OCI-LY7 (cell line): ENCODE measurements around the gene GDF10. TPM values are rescaled to one million over a fixed set of nuclear protein-coding genes. Genes with fewer than 3 reads are reported as not detected.

Experiments
- BruUV-seq: library from RNA; stranded (reverse); fragments of 400-500 nt; replicated peaks from 2 replicates; lab custom pipeline; 2021; lab: Mats Ljungman, UMichigan
- CTCF ChIA-PET: fragments of 300-600 bp; sonication (Branson Sonifier 250); formaldehyde crosslinking; loops from one replicate; lab custom pipeline; 2022; ENCODE audit warnings: antibody characterized with exemption; ENCODE audit not compliant: unreplicated experiment; lab: Charles Lee
- POLR2A ChIA-PET: fragments of 300-600 bp; sonication (Branson Sonifier 250); formaldehyde crosslinking; loops from one replicate; lab custom pipeline; 2022; ENCODE audit warnings: antibody characterized with exemption; lab: Charles Lee
- DNase-seq: peaks from one replicate; pipeline ENCODE4 v3.0.0-alpha.2; 2015; ENCODE audit warnings: low spot score
- H2AFZ ChIP-seq: fragments of 200-600 bp; sonication (generic), shearing (Covaris generic); 2 replicates; pipeline ENCODE4 v1.6.1; 2014; ENCODE audit warnings: mild to moderate bottlenecking, antibody characterized with exemption, low read length, moderate library complexity
- H3K27ac ChIP-seq: fragments of 200-600 bp; sonication (generic); 2 replicates; pipeline ENCODE4 v1.5.1; 2014; ENCODE audit warnings: mixed run types, low read depth, mild to moderate bottlenecking, moderate library complexity, low read length, inconsistent platforms; ENCODE audit not compliant: poor library complexity, severe bottlenecking
- H3K36me3 ChIP-seq: fragments of 200-600 bp; sonication (generic); 2 replicates; pipeline ENCODE4 v1.6.1; 2014; ENCODE audit warnings: mild to moderate bottlenecking, antibody characterized with exemption, low read length, moderate library complexity, mixed read lengths; ENCODE audit not compliant: insufficient read depth
- H3K4me1 ChIP-seq: fragments of 200-600 bp; sonication (generic); 2 replicates; pipeline ENCODE4 v1.5.1; 2014; ENCODE audit warnings: mild to moderate bottlenecking, low read length; ENCODE audit not compliant: insufficient read depth, poor library complexity, severe bottlenecking
- H3K4me2 ChIP-seq: fragments of 200-600 bp; sonication (generic); 2 replicates; pipeline ENCODE4 v1.6.1; 2014; ENCODE audit warnings: mild to moderate bottlenecking, low read length
- H3K4me3 ChIP-seq: fragments of 200-600 bp; sonication (generic); 2 replicates; pipeline ENCODE4 v1.5.1; 2014; ENCODE audit warnings: mild to moderate bottlenecking, low read depth, low read length; ENCODE audit not compliant: poor library complexity, severe bottlenecking
- H3K79me2 ChIP-seq: fragments of 200-600 bp; sonication (generic); 2 replicates; pipeline ENCODE4 v1.6.1; 2016; ENCODE audit warnings: low read depth, mild to moderate bottlenecking, low read length, moderate library complexity, mixed read lengths; ENCODE audit not compliant: insufficient read depth
- H3K9me2 ChIP-seq: fragments of 200-600 bp; sonication (generic); 2 replicates; pipeline ENCODE4 v1.6.1; 2016; ENCODE audit warnings: mild to moderate bottlenecking, low read length, mixed read lengths; ENCODE audit not compliant: insufficient read depth
- H3K9me3 ChIP-seq: fragments of 200-600 bp; sonication (generic); 2 replicates; pipeline ENCODE4 v1.6.1; 2014; ENCODE audit warnings: mild to moderate bottlenecking, mixed run types, low read length, mixed read lengths
- H4K20me1 ChIP-seq: fragments of 200-600 bp; sonication (generic); 2 replicates; pipeline ENCODE4 v1.6.1; 2014; ENCODE audit warnings: mild to moderate bottlenecking, antibody characterized with exemption, low read length, moderate library complexity, mixed read lengths; ENCODE audit not compliant: insufficient read depth
- EZH2phosphoT487 ChIP-seq: fragments of 200-600 bp; sonication (generic); IDR thresholded peaks from 2 replicates; pipeline ENCODE4 v1.6.1; 2018; ENCODE audit warnings: low read depth, borderline replicate concordance, mild to moderate bottlenecking, mixed run types, antibody characterized with exemption, low read length, moderate library complexity, mixed read lengths
- intact Hi-C: fragments of 100-400 bp; cut with micrococcal nuclease; formaldehyde crosslinking; loops from one replicate; pipeline ENCODE4 v1.10.0; 2022; ENCODE audit not compliant: unreplicated experiment
- total RNA-seq, 2 experiments: library from RNA; depleted of rRNA in 1 of 2; stranded (reverse); fragments of >200 nt in 1 of 2; shearing (Covaris generic) in 1 of 2; gene quantifications; 2 replicates each; pipeline ENCODE4 v1.2.3, GENCODE V29; 2014 to 2022
- TF ChIP-seq, protein P1 (sequence below): fragments of 200-600 bp; sonication (generic); conservative IDR thresholded peaks from 2 replicates; pipeline ENCODE4 v1.5.1; 2014; ENCODE audit warnings: mild to moderate bottlenecking, antibody characterized with exemption, low read length, moderate library complexity, mixed read lengths

The GDF10 gene
- total RNA-seq, 2 experiments from 2014 or later = not detected

DNA sequence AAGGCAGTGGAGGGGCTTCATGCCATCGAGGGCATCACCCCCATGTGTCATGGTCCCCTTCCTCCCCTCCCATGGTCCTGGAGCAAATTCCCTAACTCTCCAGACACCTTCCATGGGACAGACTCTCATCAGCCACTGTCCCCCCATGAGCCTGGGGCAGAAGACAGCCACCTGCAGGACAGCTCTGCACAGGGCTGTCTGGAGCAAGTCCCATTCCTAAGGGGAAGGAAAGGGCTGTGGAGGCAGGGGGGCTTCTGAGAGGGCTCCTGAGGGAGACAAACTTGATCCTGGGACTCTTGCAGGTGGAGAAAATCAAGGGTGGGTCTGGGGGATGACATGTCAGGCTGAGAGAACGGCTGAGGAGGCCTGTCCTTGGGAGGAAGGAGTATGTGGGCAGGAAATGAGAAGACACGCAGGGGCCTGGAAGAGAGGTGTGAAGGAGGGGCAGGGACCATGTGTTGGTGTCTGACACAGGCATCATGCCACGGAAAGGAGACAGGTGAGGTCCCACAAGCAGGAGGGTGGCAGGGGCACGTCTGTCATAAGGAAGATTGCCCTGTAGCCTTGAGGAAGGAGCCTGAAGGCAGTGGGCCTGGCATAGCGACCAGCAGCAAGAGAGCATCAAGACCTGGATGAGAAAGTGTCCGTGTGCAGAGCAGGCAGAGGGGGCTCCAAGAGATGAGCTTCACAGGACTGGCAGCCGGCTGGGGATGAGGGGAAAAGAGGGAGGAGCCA is 14.4 kb upstream of the GDF10 start:
- Histone ChIP-seq H3K4me3 (no peak overlapping the region), H3K9me3 (no peaks in the 10 kb centered on the region), H3K27ac (no peak overlapping the region), H3K9me2 (no peaks in the 10 kb centered on the region), H4K20me1 (no peaks in the 10 kb centered on the region), H3K4me1 (no peaks in the 10 kb centered on the region), H2AFZ (no peak overlapping the region), H3K4me2 (no peak overlapping the region), H3K79me2 (no peaks in the 10 kb centered on the region), H3K36me3 (no peaks in the 10 kb centered on the region)
- ChIA-PET POLR2A (no interaction called here), CTCF (no interaction called here)
- DNase-seq = no peak
- BruUV-seq = no TSS peak
- TF ChIP-seq, protein P1, sequence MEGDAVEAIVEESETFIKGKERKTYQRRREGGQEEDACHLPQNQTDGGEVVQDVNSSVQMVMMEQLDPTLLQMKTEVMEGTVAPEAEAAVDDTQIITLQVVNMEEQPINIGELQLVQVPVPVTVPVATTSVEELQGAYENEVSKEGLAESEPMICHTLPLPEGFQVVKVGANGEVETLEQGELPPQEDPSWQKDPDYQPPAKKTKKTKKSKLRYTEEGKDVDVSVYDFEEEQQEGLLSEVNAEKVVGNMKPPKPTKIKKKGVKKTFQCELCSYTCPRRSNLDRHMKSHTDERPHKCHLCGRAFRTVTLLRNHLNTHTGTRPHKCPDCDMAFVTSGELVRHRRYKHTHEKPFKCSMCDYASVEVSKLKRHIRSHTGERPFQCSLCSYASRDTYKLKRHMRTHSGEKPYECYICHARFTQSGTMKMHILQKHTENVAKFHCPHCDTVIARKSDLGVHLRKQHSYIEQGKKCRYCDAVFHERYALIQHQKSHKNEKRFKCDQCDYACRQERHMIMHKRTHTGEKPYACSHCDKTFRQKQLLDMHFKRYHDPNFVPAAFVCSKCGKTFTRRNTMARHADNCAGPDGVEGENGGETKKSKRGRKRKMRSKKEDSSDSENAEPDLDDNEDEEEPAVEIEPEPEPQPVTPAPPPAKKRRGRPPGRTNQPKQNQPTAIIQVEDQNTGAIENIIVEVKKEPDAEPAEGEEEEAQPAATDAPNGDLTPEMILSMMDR = no peak
- TF ChIP-seq EZH2phosphoT487 = no peak
- intact Hi-C loops = no loop called here

DNA sequence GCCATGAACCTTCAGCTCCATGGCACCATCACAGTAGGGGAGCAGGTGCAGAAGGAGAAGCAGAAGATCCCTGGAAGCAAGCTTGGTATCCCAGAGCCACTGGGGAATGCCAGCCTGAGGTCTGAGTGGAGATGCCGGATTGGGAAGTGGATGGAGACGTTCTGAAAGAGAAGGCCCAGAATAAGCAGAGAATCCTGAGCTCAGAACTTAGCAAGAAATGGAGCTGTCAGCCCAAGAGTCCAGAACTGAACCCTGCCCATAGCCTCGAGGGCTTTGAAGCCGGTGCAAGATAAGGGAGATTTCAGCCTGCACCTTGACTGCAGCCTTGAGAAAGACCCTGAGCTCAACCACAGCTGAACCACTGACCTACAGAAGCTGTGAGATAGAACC is 13.9 kb upstream of the GDF10 start:
- Histone ChIP-seq H3K4me2 (no peak overlapping the region), H3K27ac (no peak overlapping the region), H3K9me2 (no peaks in the 10 kb centered on the region), H3K4me1 (no peaks in the 10 kb centered on the region), H4K20me1 (no peaks in the 10 kb centered on the region), H2AFZ (no peak overlapping the region), H3K9me3 (no peaks in the 10 kb centered on the region), H3K36me3 (no peaks in the 10 kb centered on the region), H3K79me2 (no peaks in the 10 kb centered on the region), H3K4me3 (no peak overlapping the region)
- intact Hi-C loops = no loop called here
- TF ChIP-seq EZH2phosphoT487 = no peak
- TF ChIP-seq, protein P1 = no peak
- no peak for DNase-seq
- ChIA-PET CTCF (interaction anchor here (1.1 kb wide), 1 partner anchor 239 kb away, joined by 3 read pairs; no protein-coding TSS in a partner anchor), POLR2A (no interaction called here)
- no TSS peak for BruUV-seq
